Aorta (tissue), 5 donors: ENCODE results near the gene FBXO34. TPM values are rescaled to one million over a fixed set of nuclear protein-coding genes. Genes with fewer than 3 reads are reported as not detected.

Experiments used
- ATAC-seq: fragments of 200-7000 bp; cut with Tn5 transposase; one replicate; pipeline ENCODE4 v1.9.1; 2022; ENCODE audit warnings: moderate library complexity; ENCODE audit not compliant: low FRiP score
- DNase-seq, 2 donors: peaks; one replicate each; pipeline ENCODE4 v3.0.0-alpha.2; 2020
- H3K27ac ChIP-seq, 2 donors: one replicate each; pipeline ENCODE4 v1.5.1; 2013; ENCODE audit warnings: low read length in 2 of 2, mild to moderate bottlenecking in 2 of 2, moderate library complexity in 2 of 2, control low read depth in 1 of 2, inconsistent platforms in 1 of 2, low read depth in 1 of 2
- H3K27me3 ChIP-seq, 2 donors: one replicate each; pipeline ENCODE4 v1.6.1; 2013; ENCODE audit warnings: control low read depth in 1 of 2, low read length in 1 of 2, mild to moderate bottlenecking in 1 of 2, moderate library complexity in 1 of 2; ENCODE audit not compliant: insufficient read depth in 2 of 2, control insufficient read depth in 1 of 2
- H3K36me3 ChIP-seq, 2 donors: one replicate each; pipeline ENCODE4 v1.6.1; 2013; ENCODE audit warnings: control low read depth in 1 of 2, low read length in 1 of 2, mild to moderate bottlenecking in 1 of 2; ENCODE audit not compliant: insufficient read depth in 2 of 2, control insufficient read depth in 1 of 2
- H3K4me1 ChIP-seq, 2 donors: one replicate each; pipeline ENCODE4 v1.6.1; 2013; ENCODE audit warnings: low read length in 2 of 2, control low read depth in 1 of 2, mild to moderate bottlenecking in 1 of 2, moderate library complexity in 1 of 2; ENCODE audit not compliant: insufficient read depth in 2 of 2, control insufficient read depth in 1 of 2
- H3K4me3 ChIP-seq, 2 donors: one replicate each; pipeline ENCODE4 v1.5.1; 2013; ENCODE audit warnings: low read length in 2 of 2, control low read depth in 1 of 2, mild to moderate bottlenecking in 1 of 2
- H3K9me3 ChIP-seq: one replicate; pipeline ENCODE4 v1.6.1; 2013; ENCODE audit warnings: mild to moderate bottlenecking, low read length; ENCODE audit not compliant: control insufficient read depth
- WGBS, 2 donors: extraction: QIAGEN DNeasy Blood & Tissue Kit; methylation state at CpG; one replicate each; pipeline ENCODE4 v1.1.7; 2013; 5-methylcytosine and 5-hydroxymethylcytosine counted together
- intact Hi-C, 2 donors: fragments of 100-400 bp; cut with DNase I; formaldehyde crosslinking; loops; one replicate each; pipeline versions ENCODE4 v1.14.2 to v1.15.0; 2022
- polyA plus RNA-seq, 2 donors: library from polyadenylated mRNA; stranded (reverse); fragments of 200-250 nt; gene quantifications; one replicate each; pipeline ENCODE4 v1.2.3, GENCODE V29; 2013
- total RNA-seq, 2 donors: library from RNA; stranded (reverse); fragmentation: NEBNext Ultra II Directional; extraction: Animal tissue kit (Norgen Biotek cat#: 25700); gene quantifications; one replicate each; pipeline ENCODE4 v1.2.1, GENCODE V29; 2021
- donor health status: healthy with polysubstance abuse.
- donor health status: Bipolar disorder and iron deficiency.
- donor health status: DM: no; HTN: no; CAD: no.
- donor health status: DM: no; HTN: no; CAD: no.
- donor health status: DM: yes; HTN: yes; CAD: no.

Gene FBXO34
- total and polyA plus RNA-seq, 4 donors = 7.8 to 23.1 (median 15.7) TPM

DNA sequence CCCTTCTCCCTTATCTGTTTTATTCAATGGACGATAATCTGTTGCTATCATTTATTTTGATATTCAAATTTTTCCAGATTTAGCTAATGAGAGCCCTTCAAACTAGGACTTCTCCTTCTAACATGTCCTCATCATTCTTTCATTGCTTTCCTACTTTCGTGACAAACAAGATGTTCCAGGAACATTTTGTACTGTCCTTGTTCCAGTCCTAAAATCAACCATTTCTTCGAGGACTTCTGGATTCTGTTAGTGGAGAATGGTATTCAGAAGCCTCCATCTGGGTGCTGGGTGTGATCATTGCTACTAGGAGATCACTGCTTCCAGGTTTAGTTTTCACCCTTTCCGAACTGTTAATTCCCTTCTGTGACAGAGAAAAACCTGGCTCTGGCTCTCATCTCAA lies 29.5 kb upstream of the FBXO34 start:
- WGBS, 2 donors = 79 to 84% methylated on average over 4 of the region's 4 CpGs
- intact Hi-C loops = loop anchor here (10.0 kb wide), 2 partner anchors 113 to 183 kb away; no protein-coding TSS in a partner anchor
- DNase-seq (no peak), ATAC-seq (no peak)
- no peaks in the 10 kb centered on the region for H3K9me3 ChIP-seq
- no peaks in the 10 kb centered on the region for H3K36me3 ChIP-seq
- H3K27ac ChIP-seq = no peak overlapping the region
- no peaks in the 10 kb centered on the region for H3K4me1 ChIP-seq
- no peaks in the 10 kb centered on the region for H3K27me3 ChIP-seq
- no peak overlapping the region for H3K4me3 ChIP-seq

DNA sequence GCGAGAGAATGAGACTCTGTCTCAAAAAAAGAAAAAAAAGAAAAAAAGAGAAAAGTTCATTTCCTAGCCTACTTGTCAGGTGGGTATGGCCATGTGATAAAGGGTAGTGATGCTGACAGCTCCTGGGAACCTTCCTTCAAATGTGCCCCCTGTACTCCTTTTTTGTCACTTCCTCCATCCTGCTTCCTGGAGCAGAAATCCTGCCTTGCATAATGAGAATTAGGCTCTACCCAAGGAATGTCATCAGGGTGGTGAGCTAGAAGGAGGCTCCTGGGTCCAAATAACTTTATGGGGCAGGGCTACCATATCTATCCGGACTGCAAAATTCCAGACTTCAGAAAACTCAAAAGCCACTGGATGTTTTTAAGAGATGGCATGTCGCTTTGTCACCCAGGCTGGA lies 27.8 kb upstream of the FBXO34 start:
- ATAC-seq (no peak), DNase-seq (no peak)
- Histone ChIP-seq H3K4me1 (no peaks in the 10 kb centered on the region), H3K27me3 (no peaks in the 10 kb centered on the region), H3K9me3 (no peaks in the 10 kb centered on the region), H3K27ac (no peak overlapping the region), H3K36me3 (no peaks in the 10 kb centered on the region), H3K4me3 (no peak overlapping the region)
- intact Hi-C loops = loop anchor here (10.0 kb wide), 2 partner anchors 111 to 181 kb away; no protein-coding TSS in a partner anchor
- WGBS, 2 donors = 92 to 95% methylated on average over 3 of the region's 3 CpGs

DNA sequence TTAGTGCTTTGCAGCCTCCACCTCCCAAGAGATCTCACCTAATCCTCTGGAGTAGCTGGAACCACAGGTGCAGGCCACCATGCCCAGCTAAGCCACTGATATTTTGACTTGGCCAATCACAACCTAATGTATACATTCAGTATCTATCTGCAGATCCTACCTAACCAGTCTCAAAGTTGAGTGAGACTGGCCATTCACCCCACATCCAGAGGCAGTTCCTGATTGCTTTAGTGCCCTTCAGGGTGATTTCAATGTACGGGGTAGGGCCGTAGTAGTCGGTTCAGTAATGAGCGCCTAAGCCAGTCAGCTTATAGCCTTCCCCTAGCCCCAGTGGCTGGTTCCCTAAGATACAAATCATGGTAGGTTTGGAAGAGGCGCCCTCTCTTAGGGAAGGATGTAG lies 27.4 kb upstream of the FBXO34 start:
- H3K36me3 ChIP-seq = no peaks in the 10 kb centered on the region
- ATAC-seq (no peak), DNase-seq (no peak)
- H3K9me3 ChIP-seq = no peaks in the 10 kb centered on the region
- intact Hi-C loops = loop anchor here (10.0 kb wide), 2 partner anchors 111 to 181 kb away; no protein-coding TSS in a partner anchor
- no peak overlapping the region for H3K27ac ChIP-seq
- no peak overlapping the region for H3K4me3 ChIP-seq
- no peaks in the 10 kb centered on the region for H3K27me3 ChIP-seq
- WGBS, 2 donors = 92 to 96% methylated on average over 5 of the region's 5 CpGs
- no peaks in the 10 kb centered on the region for H3K4me1 ChIP-seq

DNA sequence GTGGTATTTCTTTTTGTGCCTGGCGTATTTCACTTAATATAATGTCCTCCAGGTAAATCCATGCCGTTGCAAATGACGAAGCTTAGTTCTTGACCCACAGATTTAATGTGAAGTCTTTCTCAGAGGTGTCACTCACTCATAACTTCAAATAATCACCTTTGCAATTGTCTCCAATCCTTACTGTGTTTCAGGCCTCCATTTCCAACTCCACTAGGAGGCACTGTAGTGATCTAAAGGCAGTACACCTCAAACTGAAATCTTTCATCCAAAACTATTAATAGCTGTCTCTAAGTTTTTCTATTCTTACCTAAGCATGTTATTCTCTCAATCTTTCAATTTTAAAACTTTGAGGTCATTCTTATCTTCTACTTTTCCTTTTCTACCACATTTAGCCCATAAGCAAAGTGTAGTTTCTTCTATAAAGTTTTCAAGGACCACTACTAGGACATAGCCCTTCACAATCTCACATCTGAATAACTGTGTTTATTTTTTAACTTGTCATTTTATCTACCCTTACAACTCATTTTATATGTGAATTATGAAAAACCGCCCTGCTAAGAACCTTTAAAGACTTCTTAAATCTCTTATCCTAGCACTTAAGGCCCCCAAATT lies 25.5 kb upstream of the FBXO34 start:
- WGBS, 2 donors = 59 to 71% methylated on average over 4 of the region's 4 CpGs
- Histone ChIP-seq H3K36me3 (no peaks in the 10 kb centered on the region), H3K4me1 (no peaks in the 10 kb centered on the region), H3K27me3 (no peaks in the 10 kb centered on the region), H3K9me3 (no peaks in the 10 kb centered on the region), H3K4me3 (no peak overlapping the region), H3K27ac (no peak overlapping the region)
- intact Hi-C loops = loop anchor here (10.0 kb wide), 2 partner anchors 109 to 179 kb away; no protein-coding TSS in a partner anchor
- ATAC-seq = no peak
- DNase-seq = no peak

DNA sequence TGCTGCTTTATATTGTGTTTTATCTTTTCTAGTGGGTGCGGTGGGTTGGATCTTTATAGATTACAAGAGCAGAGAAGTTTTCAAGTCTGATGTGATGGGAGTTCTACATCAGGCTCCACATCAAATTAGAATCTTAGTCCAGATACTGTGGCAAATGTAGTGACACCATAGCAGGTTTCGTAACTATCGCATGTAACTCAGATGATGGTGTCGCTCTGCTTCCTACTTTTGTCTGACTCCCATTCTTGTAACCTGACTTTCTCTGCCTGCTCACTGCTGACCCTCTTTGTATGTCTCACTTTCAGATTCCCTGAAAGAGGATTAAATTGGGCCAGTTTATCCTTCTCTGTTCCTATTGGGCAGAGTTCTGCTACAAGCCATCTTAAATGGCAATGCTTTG lies 22.8 kb upstream of the FBXO34 start:
- Histone ChIP-seq H3K27ac (no peak overlapping the region), H3K27me3 (no peaks in the 10 kb centered on the region), H3K9me3 (no peaks in the 10 kb centered on the region), H3K36me3 (no peaks in the 10 kb centered on the region), H3K4me1 (no peaks in the 10 kb centered on the region), H3K4me3 (no peak overlapping the region)
- ATAC-seq (no peak), DNase-seq (no peak)
- intact Hi-C loops = loop anchor here (10.0 kb wide), 2 partner anchors 106 to 176 kb away; no protein-coding TSS in a partner anchor
- 95 to 99% methylated on average over 4 of the region's 4 CpGs for WGBS, 2 donors

DNA sequence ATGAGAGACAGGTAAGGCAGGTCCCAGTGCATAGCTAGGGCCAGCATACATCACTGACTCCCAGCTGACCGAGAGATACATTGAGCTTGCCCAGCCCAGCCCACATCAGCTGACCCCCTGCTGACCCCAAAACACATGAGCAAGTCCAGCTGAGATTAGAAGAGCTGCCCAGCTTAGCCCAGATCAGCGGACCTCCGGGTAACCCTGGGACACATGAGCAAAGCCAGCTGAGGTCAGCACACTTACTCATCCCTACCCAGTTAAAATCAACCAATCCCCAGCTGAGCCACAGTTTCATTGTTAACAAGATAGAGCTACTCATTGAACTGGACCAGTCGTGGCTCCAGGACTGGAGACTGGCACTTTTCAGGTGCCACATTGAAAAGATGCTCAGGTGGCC lies 21.8 kb upstream of the FBXO34 start:
- no peak overlapping the region for H3K4me3 ChIP-seq
- no peaks in the 10 kb centered on the region for H3K9me3 ChIP-seq
- WGBS, 2 donors = 61 to 63% methylated on average over 4 of the region's 4 CpGs
- DNase-seq = no peak
- intact Hi-C loops = loop anchor here (10.0 kb wide), 2 partner anchors 105 to 175 kb away; no protein-coding TSS in a partner anchor
- H3K36me3 ChIP-seq = no peaks in the 10 kb centered on the region
- no peaks in the 10 kb centered on the region for H3K4me1 ChIP-seq
- no peaks in the 10 kb centered on the region for H3K27me3 ChIP-seq
- no peak for ATAC-seq
- H3K27ac ChIP-seq = no peak overlapping the region

DNA sequence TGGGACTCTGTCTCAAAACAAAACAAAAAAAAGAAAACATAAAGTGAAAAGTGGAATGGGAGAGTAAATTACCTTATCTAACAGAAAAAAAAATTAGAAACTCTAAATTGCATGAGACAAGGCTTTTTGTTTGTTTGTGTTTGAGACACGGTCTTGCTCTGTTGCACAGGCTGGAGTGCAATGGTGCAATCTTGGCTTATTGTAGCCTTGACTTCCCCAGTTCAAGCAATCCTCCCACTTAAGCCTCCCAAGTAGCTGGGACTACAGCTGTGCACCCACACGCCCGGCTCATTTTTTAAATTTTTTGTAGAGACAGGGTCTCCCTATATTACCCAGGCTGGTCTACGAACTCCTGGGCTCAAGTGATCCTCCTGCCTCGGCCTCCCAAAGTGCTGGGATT lies 17.9 kb upstream of the FBXO34 start:
- no peaks in the 10 kb centered on the region for H3K4me1 ChIP-seq
- H3K4me3 ChIP-seq = no peak overlapping the region
- WGBS, 2 donors = 88 to 90% methylated on average over 5 of the region's 5 CpGs
- ATAC-seq (no peak), DNase-seq (no peak)
- H3K9me3 ChIP-seq = no peaks in the 10 kb centered on the region
- intact Hi-C loops = loop anchor here in 1 of 2 donors (5.0 kb wide), 1 partner anchor 174 kb away; no protein-coding TSS in a partner anchor
- no peaks in the 10 kb centered on the region for H3K36me3 ChIP-seq
- H3K27me3 ChIP-seq = no peaks in the 10 kb centered on the region
- no peak overlapping the region for H3K27ac ChIP-seq

DNA sequence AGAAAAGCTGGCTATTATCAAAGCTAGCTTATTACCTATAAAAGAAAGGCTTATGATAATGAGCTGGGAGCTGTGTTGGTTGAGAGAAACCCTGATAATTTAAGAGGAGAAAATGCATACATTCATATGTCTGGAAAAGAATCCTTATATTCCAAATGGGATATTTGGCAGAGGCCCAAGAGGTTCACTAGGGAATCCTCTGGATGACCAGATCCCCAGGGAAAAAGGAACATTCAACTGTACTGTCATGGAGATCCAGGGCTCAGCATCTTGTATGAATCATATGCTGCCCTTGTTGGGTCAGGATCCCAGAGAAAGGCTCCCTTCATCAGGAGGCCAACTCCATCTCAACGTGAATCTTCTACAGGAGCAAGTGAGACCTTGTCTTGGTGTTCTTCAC lies 16.6 kb upstream of the FBXO34 start:
- Histone ChIP-seq H3K9me3 (no peaks in the 10 kb centered on the region), H3K36me3 (no peaks in the 10 kb centered on the region), H3K27me3 (no peaks in the 10 kb centered on the region), H3K27ac (no peak overlapping the region), H3K4me1 (no peaks in the 10 kb centered on the region), H3K4me3 (no peak overlapping the region)
- intact Hi-C loops = loop anchor here in 1 of 2 donors (5.0 kb wide), 1 partner anchor 173 kb away; no protein-coding TSS in a partner anchor
- no peak for DNase-seq
- 73 to 87% methylated on average over 1 of the region's 1 CpG for WGBS, 2 donors
- no peak for ATAC-seq

DNA sequence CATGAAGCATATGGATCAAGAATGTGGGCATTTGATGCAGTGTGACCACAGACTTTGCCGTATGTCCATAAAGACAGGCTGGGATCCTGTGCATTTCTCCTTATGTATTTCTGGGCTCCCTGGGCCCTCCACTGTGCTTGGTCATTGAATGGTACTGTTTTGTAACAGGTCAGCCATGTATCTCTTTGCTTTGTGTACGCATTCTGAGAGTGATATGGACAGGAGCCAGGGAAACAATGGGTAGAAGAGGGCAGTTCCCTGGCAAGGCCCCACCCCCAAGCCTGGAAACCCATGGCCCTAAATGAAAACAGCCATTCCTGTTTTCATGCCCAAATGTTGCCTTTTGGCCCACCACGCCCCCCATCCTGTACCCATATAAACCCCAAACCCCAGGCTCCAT lies 15.2 kb upstream of the FBXO34 start:
- no peak for ATAC-seq
- intact Hi-C loops = no loop called here
- Histone ChIP-seq H3K4me1 (no peaks in the 10 kb centered on the region), H3K27ac (no peak overlapping the region), H3K27me3 (no peaks in the 10 kb centered on the region), H3K36me3 (no peaks in the 10 kb centered on the region), H3K9me3 (no peaks in the 10 kb centered on the region), H3K4me3 (no peak overlapping the region)
- DNase-seq = no peak
- 89 to 92% methylated on average over 3 of the region's 3 CpGs for WGBS, 2 donors
